GM19372 (cell line): ENCODE results near the gene ARHGEF1.

ENCODE experiments used
- ATAC-seq: cut with Tn5 transposase; IDR thresholded peaks from one replicate; pipeline ENCODE4 v1.9.1; 2021; ENCODE audit warnings: mild to moderate bottlenecking, low read depth, moderate library complexity; ENCODE audit not compliant: unreplicated experiment

ARHGEF1 gene

DNA sequence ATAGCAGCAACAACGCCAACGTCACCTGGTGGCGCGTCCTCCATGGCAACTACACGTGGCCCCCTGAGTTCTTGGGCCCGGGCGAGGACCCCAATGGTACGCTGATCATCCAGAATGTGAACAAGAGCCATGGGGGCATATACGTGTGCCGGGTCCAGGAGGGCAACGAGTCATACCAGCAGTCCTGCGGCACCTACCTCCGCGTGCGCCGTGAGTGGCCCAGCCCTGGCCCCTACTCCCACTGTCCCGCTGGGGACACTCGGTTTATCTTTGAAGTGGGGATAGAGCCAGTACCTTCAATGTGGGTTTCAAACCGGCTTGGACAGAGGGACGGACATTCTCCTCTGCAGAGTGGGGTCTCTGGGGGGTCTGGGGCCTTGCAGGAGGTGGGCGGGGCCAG, 3.9 kb upstream of the ARHGEF1 start:
- ATAC-seq = no peak

DNA sequence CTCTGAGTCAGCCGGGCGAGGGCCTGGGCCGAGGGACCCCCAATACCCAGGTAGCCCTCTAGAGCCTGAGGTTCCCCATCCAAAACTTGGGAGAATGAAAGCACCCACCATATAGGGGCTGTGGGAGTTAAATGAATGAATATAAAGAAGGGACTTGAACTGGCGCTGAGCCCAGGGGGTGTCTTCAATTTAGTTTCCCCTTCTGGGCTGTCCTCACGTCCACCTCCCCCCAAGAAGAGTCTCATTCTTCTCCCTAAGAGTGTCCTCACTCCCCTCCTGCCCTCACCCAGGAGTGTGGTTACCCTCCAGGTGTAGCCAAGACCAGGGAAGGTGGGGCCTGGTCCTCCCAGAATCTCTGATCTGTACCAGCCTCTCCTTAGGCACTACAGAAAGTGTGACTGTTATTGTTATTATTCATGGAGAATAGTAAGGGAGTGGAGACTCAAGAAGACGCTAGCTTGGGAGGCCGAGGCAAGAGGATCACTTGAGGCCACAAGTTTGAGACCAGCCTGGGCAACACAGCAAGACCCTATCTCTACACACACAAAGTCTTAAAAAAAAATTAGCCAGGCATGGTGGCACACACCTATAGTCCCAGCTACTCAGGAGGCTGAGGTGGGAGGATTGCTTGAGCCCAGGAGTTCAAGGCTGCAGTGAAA, 3.2 kb upstream of the ARHGEF1 start:
- no peak for ATAC-seq

DNA sequence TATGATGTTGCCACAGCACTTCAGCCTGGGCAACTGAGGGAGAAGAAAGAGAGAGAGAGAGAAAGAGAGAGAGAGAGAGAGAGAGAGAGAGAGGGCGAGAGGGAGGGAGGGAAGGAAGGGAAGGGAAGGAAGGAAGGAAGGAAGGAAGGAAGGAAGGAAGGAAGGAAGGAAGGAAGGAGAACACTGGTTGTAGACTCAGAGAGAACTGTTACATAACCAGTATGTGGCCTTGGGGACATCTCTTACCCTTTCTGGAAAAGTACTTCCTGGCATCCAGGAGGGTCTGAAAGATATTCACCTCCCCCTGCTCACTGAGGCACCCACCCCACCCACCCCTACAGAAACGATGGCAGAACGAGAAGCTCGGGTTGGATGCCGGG, 2.7 kb upstream of the ARHGEF1 start:
- ATAC-seq = no peak

DNA sequence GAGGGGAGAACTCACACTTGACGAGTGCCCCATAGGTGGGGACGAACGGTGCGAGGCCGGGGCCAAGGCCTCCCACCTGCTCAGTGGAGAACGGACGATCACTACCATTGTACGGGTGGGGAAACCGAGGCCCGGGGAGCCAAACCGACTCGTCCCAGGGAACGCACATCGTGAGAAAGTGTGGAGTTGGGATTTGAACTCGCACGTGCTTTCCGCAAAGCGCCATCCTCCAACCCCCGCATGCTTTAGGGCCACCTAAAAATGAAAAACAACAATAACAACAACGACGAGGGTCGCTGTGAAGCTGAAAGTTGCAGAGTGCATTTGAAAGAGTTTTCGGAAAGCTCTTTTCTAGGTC, 458 bp downstream of the ARHGEF1 start:
- ATAC-seq = no peak

DNA sequence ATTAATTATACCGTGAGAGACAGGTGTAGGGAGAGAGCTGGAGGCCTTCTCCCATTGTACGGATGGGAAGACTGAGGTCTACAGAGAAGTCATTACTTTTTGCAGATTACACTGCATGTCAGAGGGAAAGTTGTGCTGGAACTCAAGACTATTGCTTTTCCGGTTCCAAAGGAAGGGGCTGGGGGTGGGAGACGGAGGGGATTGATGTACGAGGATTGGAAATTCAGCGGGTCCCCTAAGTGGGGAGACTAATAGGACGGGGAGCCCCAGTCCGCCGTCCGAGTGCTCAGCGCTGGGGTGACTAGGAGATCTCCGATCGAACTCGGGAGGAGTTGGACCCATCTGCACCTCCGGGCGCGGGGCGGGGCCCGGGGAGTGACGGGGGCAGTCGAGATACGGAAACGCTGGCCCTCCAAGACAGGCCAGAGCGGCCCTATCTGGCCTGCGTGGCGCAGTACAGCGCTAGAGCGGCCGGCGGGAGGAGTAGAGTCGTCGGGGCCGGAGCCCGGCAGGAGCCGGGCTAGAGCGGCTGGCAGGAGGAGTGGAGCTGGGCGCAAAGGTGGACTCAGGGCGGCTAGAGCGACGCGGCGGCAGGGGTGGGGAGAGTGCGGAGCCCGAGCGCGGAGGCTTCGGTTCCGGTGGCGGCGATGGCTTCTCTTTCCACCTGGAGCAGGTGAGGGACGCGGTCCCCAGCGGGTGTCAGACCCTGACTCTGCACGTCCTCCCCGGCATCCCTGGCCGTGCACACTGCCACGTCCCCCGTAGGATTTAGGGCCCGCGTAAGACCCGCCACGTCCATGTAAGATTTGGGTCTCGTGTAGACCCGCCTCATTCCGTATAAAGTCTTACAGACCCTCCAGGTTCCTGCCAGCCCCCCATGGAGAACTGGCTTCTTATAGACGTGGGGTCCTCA, 1.1 kb downstream of the ARHGEF1 start:
- ATAC-seq = peak; percentile 81

DNA sequence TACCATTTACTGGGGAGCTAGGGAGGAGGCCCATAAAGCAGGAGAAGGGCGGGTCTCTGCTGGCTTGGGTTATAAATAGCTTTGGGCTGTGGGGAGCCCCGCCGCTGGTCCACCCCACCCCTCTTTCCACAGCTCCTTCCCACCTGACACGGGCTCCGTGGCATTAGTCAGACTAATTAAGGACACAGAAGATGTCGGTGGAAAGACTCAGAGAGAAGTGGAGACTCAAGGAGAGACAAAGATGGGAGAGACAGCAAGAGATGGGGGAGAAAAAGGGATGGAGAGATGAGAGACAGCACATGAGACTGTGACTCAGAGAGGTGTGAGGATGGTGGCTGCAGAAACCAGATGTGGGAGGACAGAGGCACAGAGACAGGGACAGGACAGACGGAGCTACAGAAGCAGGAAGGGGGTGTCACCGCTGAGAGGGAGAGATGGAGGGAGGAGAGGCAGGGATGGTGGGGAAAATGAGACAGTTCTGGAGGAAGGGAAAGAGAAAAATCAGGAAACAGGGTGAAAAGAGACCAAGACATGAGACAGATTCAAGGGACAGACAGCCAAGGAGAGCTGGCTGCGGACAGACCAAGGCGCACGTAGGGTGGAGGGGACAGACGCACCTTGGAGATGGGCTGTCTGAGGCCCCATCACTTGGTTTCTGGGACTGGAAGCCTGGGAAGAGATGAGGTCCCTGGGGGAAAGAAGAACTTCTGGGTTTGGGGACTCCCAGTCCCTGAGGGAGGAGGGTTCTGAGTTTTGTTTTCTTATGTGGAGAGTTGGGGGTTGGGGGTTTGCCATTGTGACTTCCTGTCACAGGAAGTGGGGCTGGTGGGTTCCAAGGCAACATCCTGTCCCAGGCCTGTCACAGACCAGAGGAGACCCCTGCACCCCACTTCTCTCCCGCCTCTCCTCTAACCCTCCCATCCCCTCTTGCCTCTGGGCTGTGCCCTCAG, 4.1 kb downstream of the ARHGEF1 start:
- ATAC-seq = no peak

DNA sequence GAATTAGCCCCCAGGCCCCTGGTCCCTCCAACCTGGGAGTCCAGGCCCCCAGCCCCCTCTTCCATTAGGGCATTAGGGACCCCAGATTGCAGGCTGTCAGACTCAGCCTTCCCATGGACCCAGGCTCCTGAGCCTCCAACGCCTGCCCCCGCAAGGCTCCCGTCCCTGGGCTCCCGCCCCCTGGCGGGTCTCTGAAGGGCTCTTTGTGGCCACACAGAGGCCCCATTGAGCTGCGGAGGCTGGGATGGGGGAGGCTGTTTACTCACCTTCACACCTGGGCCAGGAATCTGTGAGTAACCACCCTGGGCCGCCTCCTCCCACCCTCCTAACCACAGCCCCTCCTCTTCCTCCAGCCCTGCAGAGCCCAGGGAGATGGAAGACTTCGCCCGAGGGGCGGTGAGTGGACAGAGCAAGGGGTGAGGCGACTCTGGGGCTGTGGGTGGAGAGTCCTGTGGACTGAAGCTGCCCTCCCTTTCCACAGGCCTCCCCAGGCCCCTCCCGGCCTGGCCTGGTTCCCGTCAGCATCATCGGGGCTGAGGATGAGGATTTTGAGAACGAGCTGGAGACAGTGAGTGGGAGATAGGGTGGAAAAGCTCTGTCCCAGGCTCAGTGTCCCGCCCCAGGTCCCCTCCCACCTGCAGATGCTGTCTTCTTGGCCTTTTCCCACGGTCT, 4.9 kb downstream of the ARHGEF1 start:
- ATAC-seq = no peak

DNA sequence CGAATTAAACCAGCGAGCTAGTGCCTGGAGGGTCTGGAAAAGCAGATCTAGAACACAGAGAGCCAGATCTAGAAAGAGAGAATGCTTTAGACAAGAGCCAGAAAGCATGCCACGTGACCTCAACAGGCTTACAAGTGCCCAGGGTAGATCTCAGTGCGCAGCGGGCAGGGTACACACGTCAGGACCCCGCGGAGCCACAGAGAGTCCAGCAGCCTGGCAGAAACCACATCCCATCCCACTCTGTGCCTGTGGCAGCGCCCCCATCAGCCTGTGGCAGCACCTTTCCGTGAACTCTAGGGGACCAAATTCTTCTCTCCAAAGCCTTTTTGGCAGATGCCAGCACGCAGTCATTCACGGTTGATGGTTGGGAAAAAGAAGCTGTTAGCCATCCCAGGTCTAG, 5.9 kb downstream of the ARHGEF1 start:
- ATAC-seq = no peak

DNA sequence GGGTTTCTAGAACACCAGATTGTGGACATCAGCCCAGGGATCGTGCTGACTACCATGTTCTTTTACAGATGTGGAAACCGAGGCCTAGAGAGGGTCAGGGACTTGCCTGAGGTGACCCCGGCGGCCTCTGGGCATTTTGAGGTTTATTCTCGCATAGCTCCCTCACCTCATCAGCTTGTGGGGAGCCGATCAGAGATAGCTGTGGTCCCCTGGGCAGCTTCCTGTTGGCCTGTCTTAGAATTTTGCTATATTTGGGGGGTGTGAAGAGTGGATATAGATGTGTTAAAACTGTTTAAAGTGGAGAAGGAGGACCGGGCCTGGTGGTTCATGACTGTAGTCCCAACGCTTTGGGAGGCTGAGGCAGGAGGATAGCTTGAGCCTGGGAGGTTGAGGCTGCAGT, 6.9 kb downstream of the ARHGEF1 start:
- no peak for ATAC-seq

DNA sequence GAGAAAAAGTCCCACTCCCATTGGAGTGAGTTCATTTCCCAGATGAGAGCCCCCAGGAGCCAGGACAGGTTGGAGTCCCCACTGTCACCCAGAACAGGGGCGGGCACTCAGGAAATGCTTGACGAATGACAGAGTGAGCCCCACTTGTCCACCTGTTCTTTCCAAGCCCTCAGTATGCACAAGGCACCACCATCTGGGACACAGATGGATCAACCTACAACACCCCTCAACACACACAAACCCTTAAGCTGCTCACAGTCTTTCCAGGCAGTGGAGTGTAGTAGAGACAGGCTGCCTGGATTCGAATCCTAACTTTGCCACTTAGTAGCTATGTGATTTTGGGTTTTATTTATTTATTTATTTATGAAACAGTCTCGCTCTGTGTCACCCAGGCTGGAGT, 8.0 kb downstream of the ARHGEF1 start:
- ATAC-seq = no peak

DNA sequence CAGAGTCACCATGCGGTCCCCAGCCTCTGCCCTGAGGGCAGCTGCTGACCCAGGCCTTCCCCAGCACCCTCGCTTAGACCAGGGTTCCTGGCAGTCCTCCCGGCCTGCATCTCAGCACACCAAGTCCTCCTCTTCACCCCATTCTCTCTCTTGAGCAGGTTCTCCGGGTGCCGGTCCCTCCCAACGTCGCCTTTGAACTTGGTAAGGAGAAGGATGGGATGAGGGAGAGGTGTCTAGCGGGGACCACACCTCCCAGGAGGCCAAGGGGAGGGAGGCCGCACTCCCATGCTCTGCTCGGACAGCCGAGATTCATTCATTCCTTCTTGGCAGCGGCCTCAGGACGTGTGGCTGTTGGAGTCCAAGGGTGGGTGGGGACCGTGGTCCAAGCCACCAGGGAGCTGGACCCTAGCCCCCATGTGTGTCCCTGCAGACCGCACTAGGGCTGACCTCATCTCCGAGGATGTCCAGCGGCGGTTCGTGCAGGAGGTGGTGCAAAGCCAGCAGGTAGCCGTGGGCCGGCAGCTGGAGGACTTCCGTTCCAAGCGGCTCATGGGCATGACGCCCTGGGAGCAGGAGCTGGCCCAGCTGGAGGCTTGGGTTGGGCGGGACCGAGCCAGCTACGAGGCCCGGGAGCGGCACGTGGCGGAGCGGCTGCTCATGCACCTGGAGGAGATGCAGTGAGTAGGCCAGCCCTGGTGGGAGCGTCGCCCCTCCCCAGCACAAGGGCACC, 9.4 kb downstream of the ARHGEF1 start:
- no peak for ATAC-seq

DNA sequence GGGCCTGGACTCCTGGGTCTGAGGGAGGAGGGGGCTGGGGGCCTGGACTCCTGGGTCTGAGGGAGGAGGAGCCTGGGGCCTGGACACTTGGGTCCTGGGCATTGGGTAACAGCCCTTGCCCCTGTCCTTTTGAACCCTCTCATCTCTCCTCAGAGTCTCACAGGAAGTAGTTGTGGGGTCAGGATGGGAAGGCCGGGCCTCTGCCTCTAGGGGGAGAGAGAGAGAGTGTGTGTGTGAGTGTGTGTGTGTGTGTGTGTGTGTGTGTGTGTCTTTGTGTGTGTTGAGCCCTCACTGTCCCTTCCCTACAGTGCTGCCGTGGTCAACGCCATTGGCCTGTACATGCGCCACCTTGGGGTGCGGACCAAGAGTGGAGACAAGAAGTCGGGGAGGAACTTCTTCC, 10.9 kb downstream of the ARHGEF1 start:
- no peak for ATAC-seq

DNA sequence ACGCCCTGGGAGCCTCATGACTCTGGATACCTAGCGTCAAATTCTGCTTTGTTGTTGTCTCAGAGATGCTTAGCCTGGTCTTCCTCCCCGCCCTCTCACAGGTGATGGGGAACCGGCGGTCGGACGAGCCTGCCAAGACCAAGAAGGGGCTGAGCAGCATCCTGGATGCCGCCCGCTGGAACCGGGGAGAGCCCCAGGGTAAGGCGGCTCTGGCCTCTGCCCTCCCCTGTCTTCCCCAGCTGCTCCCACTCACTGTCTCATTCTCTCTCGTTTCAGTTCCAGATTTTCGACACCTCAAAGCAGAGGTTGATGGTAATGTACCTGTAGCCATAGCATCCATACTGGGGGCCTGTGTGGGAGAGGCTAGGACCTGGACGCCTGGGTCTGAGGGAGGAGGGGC, 11.4 kb downstream of the ARHGEF1 start:
- ATAC-seq = no peak

DNA sequence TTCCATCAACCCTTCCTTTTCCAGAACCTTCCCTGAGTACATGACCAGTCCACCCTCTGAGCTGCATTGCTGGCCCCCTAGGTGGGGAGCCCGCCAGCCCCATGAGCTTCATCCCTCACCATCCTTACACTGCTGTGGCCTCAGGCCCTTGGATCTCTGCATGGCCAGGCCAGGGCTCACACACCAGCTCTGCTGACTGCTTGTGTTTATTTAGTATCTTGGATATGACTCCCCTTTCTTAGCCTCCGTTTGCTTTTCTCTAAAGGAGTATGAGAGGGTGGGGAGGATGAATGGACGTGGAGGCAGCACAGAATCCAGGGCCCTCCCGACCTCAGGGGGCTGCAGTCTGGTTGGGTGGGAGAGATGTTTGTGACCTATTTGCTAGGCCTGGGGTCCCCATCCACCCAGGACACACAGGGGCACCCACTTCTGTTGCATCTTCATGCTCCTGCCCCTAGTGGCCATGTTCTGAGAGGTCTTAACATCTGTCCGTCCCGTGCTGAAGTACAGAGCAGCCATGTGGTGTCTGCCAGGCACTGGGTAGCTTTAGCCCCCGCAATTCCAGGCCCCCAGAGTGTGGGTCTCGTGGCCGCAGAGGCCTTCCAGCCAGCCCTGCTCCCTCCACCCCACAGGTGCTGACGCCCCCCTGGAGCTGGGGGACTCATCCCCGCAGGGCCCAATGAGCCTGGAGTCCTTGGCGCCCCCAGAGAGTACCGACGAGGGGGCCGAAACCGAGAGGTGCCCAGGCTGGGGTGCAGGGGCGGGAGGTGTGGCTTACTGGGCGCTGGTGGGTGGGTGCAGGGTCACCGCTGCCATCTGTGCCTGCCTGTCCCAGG, 13.0 kb downstream of the ARHGEF1 start:
- no peak for ATAC-seq

DNA sequence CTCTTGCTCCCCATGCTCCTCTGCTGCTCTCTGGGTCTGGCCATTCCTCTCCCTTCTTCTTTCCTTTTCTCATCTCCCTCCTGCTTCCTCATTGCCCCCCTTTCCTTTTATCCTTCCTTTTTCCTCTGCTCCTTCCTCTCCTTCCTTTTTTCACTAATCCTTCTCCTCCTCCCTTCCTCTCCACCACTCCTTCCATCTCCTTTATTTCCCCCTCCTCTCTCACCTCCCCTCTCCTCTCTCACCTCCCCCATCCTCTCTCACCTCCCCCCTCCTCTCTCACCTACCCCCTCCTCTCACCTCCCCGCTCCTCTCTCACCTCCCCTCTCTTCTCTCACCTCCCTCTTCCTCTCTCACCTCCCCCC, 13.6 kb downstream of the ARHGEF1 start:
- no peak for ATAC-seq

DNA sequence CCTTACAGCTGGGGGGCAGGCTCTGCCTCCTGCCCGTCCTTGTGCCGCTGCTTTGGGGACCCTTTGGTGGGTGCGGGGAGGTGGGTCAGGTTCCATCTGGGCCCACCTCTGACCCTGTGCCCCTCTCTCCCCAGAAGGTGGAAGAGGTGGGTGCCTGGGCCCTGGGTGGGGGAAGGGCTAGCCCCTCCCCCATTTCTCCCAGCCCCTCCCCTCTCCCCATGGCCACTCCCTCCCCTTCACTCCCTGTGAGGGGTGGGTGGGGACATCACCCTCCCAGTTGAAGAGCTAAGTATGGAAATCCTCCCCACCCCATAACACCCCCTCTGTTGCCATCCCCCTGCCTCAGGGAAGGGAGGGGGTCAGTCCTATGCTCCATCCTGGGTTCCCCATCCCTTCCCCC, 14.2 kb downstream of the ARHGEF1 start:
- ATAC-seq = no peak

DNA sequence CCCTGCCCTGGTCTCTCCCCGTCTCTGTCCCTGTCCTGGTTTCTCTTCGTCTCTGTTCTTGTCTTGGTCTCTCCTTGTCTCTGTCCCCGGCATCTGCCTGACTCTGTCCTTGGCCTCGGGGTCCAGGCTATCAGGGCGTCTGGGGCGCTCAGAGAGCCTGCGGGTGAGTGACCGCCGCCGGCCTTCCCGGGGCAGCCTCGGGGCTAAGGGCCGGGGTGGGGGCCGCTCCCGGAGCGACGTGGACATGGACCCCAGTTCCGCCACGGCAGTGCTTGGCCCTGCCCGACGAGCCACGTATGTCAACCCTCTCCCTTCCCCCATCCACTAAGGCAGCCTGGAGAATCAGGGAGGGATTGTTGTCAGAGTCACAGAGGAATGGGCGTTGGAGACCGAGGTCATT, 14.8 kb downstream of the ARHGEF1 start:
- ATAC-seq = no peak

DNA sequence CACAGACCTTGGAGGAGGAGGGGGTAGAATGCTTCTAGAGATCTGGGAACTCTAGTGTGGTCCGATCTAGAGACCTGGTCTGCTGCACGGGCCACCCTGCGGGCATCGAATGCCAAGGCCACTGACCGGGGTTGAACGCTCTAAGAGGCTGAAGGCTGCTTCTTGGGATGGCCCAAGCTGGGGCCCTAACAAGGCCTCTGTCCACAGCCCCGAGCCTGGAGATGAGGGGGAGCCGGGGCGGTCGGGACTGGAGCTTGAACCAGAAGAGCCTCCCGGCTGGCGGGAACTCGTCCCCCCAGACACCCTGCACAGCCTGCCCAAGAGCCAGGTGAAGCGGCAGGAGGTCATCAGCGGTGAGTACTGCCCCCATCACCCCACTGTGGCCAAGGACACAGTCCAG, 15.3 kb downstream of the ARHGEF1 start:
- ATAC-seq = no peak

DNA sequence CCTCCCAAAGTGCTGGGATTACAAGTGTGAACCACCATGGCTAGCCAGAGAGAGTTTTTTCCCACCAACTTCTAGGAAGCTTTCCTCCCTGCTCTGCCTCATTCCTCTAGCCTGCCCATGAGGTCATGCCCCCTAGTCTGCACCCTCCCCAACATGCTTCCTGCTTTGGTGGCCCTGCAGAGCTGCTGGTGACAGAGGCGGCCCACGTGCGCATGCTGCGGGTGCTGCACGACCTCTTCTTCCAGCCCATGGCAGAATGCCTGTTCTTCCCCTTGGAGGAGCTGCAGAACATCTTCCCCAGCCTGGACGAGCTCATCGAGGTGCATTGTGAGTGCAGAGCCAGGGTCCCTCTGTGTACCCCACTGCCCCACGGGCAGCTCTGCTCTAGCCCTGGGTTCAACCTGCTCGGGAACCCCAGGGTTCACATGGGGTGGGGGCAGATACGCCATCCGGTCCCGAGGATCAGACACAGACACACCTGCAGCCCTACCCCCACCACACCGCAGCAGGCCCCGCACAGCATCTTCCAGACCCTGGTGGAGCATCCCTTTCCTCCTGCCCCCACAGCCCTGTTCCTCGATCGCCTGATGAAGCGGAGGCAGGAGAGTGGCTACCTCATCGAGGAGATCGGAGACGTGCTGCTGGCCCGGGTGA, 18.9 kb downstream of the ARHGEF1 start:
- ATAC-seq = no peak
